HL-60 (cell line): ENCODE measurements around the gene BCL2.

Experiments used
- DNase-seq, 2 experiments: peaks; one replicate each; pipeline ENCODE4 v3.0.0-alpha.2; 2010 to 2020; ENCODE audit warnings: low read depth in 1 of 2, low spot score in 1 of 2
- H3K27ac ChIP-seq: fragments of 250-450 bp; sonication (Bioruptor Pico); replicated peaks from 2 replicates; pipeline ENCODE4 v1.5.1; 2020; ENCODE audit warnings: mild to moderate bottlenecking, moderate library complexity
- H3K27me3 ChIP-seq: fragments of 250-450 bp; sonication (Bioruptor Pico); 2 replicates; pipeline ENCODE4 v1.5.1; 2021; ENCODE audit warnings: mild to moderate bottlenecking, moderate library complexity; ENCODE audit not compliant: insufficient read depth, poor library complexity, severe bottlenecking
- H3K4me3 ChIP-seq: replicated peaks from 2 replicates; pipeline ENCODE4 v1.5.1; 2011; ENCODE audit warnings: mild to moderate bottlenecking, control low read depth, low read length; ENCODE audit not compliant: insufficient read depth
- CTCF ChIP-seq: IDR thresholded peaks from one replicate; pipeline ENCODE4 v1.5.1; 2011; ENCODE audit warnings: low read length, control low read depth, inconsistent platforms; ENCODE audit not compliant: insufficient read depth
- GABPA ChIP-seq: IDR thresholded peaks from 2 replicates; pipeline ENCODE4 v1.6.1; 2012; ENCODE audit warnings: low read depth
- POLR2AphosphoS5 ChIP-seq: IDR thresholded peaks from 2 replicates; pipeline ENCODE4 v1.6.1; 2012; ENCODE audit warnings: low read depth
- REST ChIP-seq: IDR thresholded peaks from 2 replicates; pipeline ENCODE4 v1.6.1; 2012; ENCODE audit warnings: low read depth; ENCODE audit not compliant: insufficient replicate concordance
- SPI1 ChIP-seq: IDR thresholded peaks from 2 replicates; pipeline ENCODE4 v1.6.1; 2012; ENCODE audit warnings: low read depth, mild to moderate bottlenecking, borderline replicate concordance

BCL2 gene

GRCh38 chr18:63302220-63302619 lies 17.3 kb downstream of the BCL2 start:
- Histone ChIP-seq H3K27ac (no peak overlapping the region), H3K27me3 (no peaks in the 10 kb centered on the region), H3K4me3 (no peak overlapping the region)
- DNase-seq: no peak
- no peak for TF ChIP-seq REST

- H3K27ac ChIP-seq: no peak overlapping the region
- TF ChIP-seq CTCF (no peak), POLR2AphosphoS5 (no peak)
- no peaks in the 10 kb centered on the region for H3K27me3 ChIP-seq
- DNase-seq: no peak
- H3K4me3 ChIP-seq: no peak overlapping the region
Observed at GRCh38 chr18:63301434-63301833, 18.1 kb downstream of the BCL2 start.

- Histone ChIP-seq H3K4me3 (no peak overlapping the region), H3K27ac (no peak overlapping the region), H3K27me3 (no peaks in the 10 kb centered on the region)
- TF ChIP-seq GABPA: no peak
- TF ChIP-seq POLR2AphosphoS5: no peak
- no peak for TF ChIP-seq REST
- TF ChIP-seq CTCF: no peak
- no peak for TF ChIP-seq SPI1
- no peak for DNase-seq
Observed at GRCh38 chr18:63299837-63300745, 19.5 kb downstream of the BCL2 start.

- DNase-seq: no peak
- TF ChIP-seq CTCF (no peak), REST (no peak), SPI1 (no peak), POLR2AphosphoS5 (no peak), GABPA (no peak)
- H3K27me3 ChIP-seq: no peaks in the 10 kb centered on the region
- H3K27ac ChIP-seq: no peak overlapping the region
- no peak overlapping the region for H3K4me3 ChIP-seq
Observed at GRCh38 chr18:63298400-63299365, 20.9 kb downstream of the BCL2 start.
